AG04450 (cell line): Measurements from ENCODE around the gene C10orf88. TPM values are rescaled to one million over a fixed set of nuclear protein-coding genes. Genes with fewer than 3 reads are reported as not detected.

Source experiments
- CTCF ChIA-PET: fragments of 300-600, 350-600 bp; formaldehyde crosslinking; extraction: SDS; loops from one replicate; lab custom pipeline; 2022; ENCODE audit warnings: antibody characterized with exemption, inconsistent platforms; lab: Charles Lee
- POLR2A ChIA-PET: fragments of 350-600 bp; formaldehyde crosslinking; extraction: SDS; loops from one replicate; lab custom pipeline; 2021; ENCODE audit warnings: antibody characterized with exemption, inconsistent platforms; lab: Yijun Ruan, JAX
- DNase-seq: peaks from one replicate; pipeline ENCODE4 v3.0.0-alpha.2; 2011; ENCODE audit warnings: low read depth, low spot score
- H3K27ac ChIP-seq: one replicate; pipeline ENCODE4 v1.5.1; 2012; ENCODE audit warnings: low read depth, low read length, control low read depth
- H3K27me3 ChIP-seq: one replicate; pipeline ENCODE4 v1.6.0; 2012; ENCODE audit warnings: low read length; ENCODE audit not compliant: control insufficient read depth, insufficient read depth
- H3K4me3 ChIP-seq: 2 replicates; pipeline ENCODE4 v1.5.1; 2011; ENCODE audit warnings: mild to moderate bottlenecking, low read depth, low read length, control low read depth
- H3K9me3 ChIP-seq: 2 replicates; pipeline ENCODE4 v1.5.1; 2012; ENCODE audit warnings: low read length; ENCODE audit not compliant: control insufficient read depth, insufficient read depth
- polyA plus RNA-seq: library from polyadenylated mRNA; depleted of rRNA; stranded (reverse); fragments of >200 nt; gene quantifications from 2 replicates; pipeline ENCODE4 v1.2.3, GENCODE V29; 2011
- TF ChIP-seq, protein P1 (sequence below): IDR thresholded peaks from 2 replicates; pipeline ENCODE4 v1.5.1; 2011; ENCODE audit warnings: low read depth, low read length, control low read depth, inconsistent platforms

C10orf88 gene
- polyA plus RNA-seq, 1 experiment, result 8.6 TPM

DNA sequence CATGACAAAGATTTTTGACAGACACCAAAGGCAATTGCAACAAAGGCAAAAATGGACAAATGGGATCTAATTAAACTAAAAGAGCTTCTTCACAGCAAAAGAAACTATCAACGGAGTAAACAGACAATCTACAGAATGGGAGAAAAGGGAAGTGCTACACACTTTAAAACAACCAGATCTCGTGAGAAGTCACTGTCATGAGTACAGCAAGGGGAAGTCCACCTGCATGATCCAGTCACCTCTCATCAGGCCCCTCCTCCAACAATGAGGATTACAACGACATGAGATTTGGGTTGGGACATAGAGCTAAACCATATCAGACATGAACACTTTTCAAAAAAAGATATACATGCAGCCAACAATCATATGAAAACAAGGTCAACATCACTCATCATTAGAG, 14.7 kb upstream of the C10orf88 start:
- ChIA-PET POLR2A (no interaction called here), CTCF (interaction anchor here (0.6 kb wide), 1 partner anchor 10 kb away, joined by 3 read pairs; no protein-coding TSS in a partner anchor)
- Histone ChIP-seq H3K9me3 (no peaks in the 10 kb centered on the region; the same call in 1 of the 2 replicates), H3K4me3 (no peak overlapping the region), H3K27me3 (no peaks in the 10 kb centered on the region), H3K27ac (no peak overlapping the region)
- no peak for DNase-seq
- TF ChIP-seq, protein P1, sequence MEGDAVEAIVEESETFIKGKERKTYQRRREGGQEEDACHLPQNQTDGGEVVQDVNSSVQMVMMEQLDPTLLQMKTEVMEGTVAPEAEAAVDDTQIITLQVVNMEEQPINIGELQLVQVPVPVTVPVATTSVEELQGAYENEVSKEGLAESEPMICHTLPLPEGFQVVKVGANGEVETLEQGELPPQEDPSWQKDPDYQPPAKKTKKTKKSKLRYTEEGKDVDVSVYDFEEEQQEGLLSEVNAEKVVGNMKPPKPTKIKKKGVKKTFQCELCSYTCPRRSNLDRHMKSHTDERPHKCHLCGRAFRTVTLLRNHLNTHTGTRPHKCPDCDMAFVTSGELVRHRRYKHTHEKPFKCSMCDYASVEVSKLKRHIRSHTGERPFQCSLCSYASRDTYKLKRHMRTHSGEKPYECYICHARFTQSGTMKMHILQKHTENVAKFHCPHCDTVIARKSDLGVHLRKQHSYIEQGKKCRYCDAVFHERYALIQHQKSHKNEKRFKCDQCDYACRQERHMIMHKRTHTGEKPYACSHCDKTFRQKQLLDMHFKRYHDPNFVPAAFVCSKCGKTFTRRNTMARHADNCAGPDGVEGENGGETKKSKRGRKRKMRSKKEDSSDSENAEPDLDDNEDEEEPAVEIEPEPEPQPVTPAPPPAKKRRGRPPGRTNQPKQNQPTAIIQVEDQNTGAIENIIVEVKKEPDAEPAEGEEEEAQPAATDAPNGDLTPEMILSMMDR, result no peak

DNA sequence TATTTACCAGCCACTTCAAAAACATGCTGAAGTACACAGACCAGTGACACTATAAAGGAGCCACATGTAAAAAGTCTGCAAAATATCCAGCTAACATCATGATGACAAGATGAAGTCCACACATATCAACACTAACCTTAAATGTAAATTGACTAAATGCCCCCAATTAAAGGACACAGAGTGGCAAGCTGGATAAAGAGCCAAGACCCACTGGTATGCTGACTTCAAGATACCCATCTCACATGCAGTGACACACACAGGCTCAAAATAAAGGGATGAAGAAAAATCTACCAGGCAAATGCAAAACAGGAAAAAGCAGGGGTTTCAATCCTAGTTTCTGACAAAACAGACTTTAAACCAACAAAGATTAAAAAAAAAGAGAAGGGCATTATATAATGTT, 12.9 kb upstream of the C10orf88 start:
- POLR2A ChIA-PET, result no interaction called here

DNA sequence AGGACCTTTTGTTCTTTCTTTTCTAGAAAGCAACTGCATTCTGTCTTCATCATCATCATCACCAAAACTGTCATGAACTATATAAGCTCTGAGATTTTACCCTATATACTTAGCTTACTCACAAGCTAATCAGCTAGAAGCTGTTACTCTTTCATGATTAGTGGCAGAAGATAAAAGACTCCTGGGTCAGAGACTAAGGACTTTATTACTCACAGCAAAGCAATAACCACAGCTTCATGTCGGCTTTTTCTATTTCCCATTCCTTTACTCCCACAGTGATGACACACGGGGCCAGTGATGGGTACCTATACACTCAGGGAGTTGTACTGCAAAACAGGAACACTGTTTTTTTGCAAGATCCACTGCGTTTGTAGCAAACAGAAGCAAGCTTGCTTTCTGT, 8.4 kb upstream of the C10orf88 start:
- CTCF ChIA-PET, result interaction anchor here (0.7 to 1.2 kb wide), 2 partner anchors 17 to 20 kb away, joined by 3 to 11 read pairs; partner anchors contain the start of gene PSTK
- DNase-seq, result no peak
- no peak overlapping the region for H3K27ac ChIP-seq
- no peak overlapping the region for H3K4me3 ChIP-seq
- no peaks in the 10 kb centered on the region for H3K27me3 ChIP-seq
- POLR2A ChIA-PET, result no interaction called here
- no peaks in the 10 kb centered on the region; the same call in 1 of the 2 replicates for H3K9me3 ChIP-seq
- TF ChIP-seq, protein P1, result no peak

More for the DNA sequence above, 12.9 kb upstream of the C10orf88 start:
- H3K27me3 ChIP-seq, result no peaks in the 10 kb centered on the region
- H3K9me3 ChIP-seq, result no peaks in the 10 kb centered on the region; the same call in 1 of the 2 replicates
- no peak for DNase-seq
- H3K27ac ChIP-seq, result no peak overlapping the region
- no peak overlapping the region for H3K4me3 ChIP-seq
- CTCF ChIA-PET, result no interaction called here
- TF ChIP-seq, protein P1, result no peak

DNA sequence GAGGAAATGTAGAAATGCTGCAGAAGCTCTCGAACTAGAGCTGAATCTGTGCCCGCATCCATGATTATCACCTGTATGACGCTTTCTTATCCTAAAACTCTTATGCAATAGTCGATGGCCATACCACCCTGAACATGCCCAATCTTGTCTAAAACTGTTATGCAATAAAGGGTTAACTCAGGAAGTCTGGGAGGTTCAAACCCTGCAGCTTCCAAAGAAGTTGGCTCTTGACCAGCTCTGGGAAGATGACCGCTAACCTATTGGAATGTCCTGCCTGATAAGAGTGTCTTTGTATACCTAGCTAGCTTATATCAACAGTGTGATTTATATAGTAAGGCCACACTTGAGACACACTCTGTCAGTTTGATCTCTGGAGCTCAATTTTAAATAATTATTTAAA, 3.4 kb upstream of the C10orf88 start:
- H3K4me3 ChIP-seq, result no peak overlapping the region
- peaks cover 7% of the 10 kb centered on the region for H3K9me3 ChIP-seq
- TF ChIP-seq, protein P1, result no peak
- no peaks in the 10 kb centered on the region for H3K27me3 ChIP-seq
- DNase-seq, result no peak
- CTCF ChIA-PET, result interaction anchor here (0.7 kb wide), 1 partner anchor 23 kb away, joined by 4 read pairs; no protein-coding TSS in a partner anchor
- H3K27ac ChIP-seq, result no peak overlapping the region
- POLR2A ChIA-PET, result no interaction called here

DNA sequence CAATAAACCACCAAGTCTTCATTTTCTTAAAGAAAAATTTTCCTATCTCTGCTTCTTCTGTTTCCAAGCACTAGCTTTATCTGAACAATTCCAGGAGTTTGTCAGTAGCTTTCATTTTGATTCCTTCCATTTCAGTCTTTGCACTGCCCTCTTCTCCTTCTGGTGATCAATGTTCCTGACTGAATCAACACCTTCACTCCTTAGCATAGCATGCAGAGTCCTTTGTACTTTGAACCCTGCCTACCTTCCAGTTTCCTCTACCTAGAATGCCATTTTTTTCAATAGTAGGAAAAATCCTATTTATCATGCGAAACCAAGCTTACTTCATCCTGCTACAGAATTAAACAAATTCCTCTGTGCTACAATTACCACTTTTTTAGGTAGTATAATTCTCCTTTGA, 1.9 kb upstream of the C10orf88 start:
- H3K9me3 ChIP-seq, result peaks cover 7% of the 10 kb centered on the region
- no peaks in the 10 kb centered on the region for H3K27me3 ChIP-seq
- TF ChIP-seq, protein P1, result no peak
- CTCF ChIA-PET, result interaction anchor here (2.3 kb wide), 1 partner anchor 24 kb away, joined by 19 read pairs; the partner anchor contains the start of gene PSTK
- H3K4me3 ChIP-seq, result no peak overlapping the region
- POLR2A ChIA-PET, result no interaction called here
- no peak overlapping the region for H3K27ac ChIP-seq
- no peak for DNase-seq
